ENCODE results near the gene TMEM150B. TPM values are rescaled to one million over a fixed set of nuclear protein-coding genes. Genes with fewer than 3 reads are reported as not detected.

Gene TMEM150B
- total and polyA plus RNA-seq, 9 of the 15 experiments (the other 6 are each of a cell fraction or from before 2014, with no cell fraction given) = 0.47 to 1.3 (median 0.74) TPM; not detected in 2

DNA sequence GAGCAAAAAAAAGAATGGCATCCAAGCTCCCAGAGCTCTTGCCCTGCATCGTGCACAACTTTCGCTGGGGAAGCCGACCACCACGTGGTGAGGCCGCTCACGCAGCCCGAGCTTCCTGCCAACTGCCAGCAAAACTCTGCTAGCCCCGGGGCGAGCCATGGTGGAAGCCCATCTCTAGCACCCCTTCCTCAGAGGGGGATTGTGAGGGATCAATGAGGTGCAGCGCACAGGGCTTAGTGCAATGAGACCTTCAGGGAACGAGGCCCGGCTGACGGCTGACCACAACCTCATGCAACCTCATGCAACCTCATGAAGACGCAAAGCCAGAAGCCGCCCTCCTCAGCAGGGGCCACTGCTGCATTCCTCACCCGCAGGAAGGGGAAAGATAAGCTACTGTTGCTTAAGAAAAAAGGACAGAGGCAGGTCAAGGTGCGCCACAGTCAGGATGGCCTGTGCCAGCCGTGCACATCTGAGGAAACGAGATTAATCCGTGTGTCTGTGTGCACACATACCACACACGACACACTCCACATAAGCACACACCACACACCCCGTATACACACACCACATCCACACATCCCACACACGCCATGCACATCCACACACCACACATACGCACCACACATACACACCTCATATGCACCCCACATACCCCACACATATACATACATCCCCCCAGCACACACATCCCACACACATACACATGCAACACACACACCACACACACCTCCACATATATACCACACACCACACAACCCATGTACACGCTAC lies 54.8 kb downstream of the TMEM150B start (continued):
- TF ChIP-seq, protein P1, sequence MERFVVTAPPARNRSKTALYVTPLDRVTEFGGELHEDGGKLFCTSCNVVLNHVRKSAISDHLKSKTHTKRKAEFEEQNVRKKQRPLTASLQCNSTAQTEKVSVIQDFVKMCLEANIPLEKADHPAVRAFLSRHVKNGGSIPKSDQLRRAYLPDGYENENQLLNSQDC (CRISPR knock-in tag; IDR thresholded peaks at IDR 0.05) = no peak
- TF ChIP-seq, protein P2, sequence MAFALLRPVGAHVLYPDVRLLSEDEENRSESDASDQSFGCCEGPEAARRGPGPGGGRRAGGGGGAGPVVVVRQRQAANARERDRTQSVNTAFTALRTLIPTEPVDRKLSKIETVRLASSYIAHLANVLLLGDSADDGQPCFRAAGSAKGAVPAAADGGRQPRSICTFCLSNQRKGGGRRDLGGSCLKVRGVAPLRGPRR (CRISPR knock-in tag; IDR thresholded peaks at IDR 0.05) = no peak
- TF ChIP-seq ZBTB1 (CRISPR knock-in tag; IDR thresholded peaks at IDR 0.05; ENCODE audit: borderline replicate concordance, low read depth) (no peak), IRF2 (CRISPR knock-in tag; IDR thresholded peaks at IDR 0.05) (no peak), RBM14 (IDR thresholded peaks at IDR 0.05; ENCODE audit: borderline replicate concordance, insufficient read depth, low read depth, low read length) (no peak), ZNF407 (IDR thresholded peaks at IDR 0.05; ENCODE audit: low read depth) (no peak), TEAD1 (CRISPR knock-in tag; IDR thresholded peaks at IDR 0.05) (peak; percentile 8 to 97; a peak in 2 of 4 replicates), NCOA2 (IDR thresholded peaks at IDR 0.05; ENCODE audit: partially characterized antibody in 2 of 2) (no peak), MAFK (IDR thresholded peaks at IDR 0.05; ENCODE audit: low read length) (no peak), SRSF3 (IDR thresholded peaks at IDR 0.05; ENCODE audit: insufficient read depth, low read length) (no peak), STAT5B (CRISPR knock-in tag; IDR thresholded peaks at IDR 0.05) (no peak), HDAC6 (IDR thresholded peaks at IDR 0.05; ENCODE audit: low read depth, low read length) (no peak), CREB1 (IDR thresholded peaks at IDR 0.05) (no peak; the same call in 1 of the 2 replicates), CREB1 (CRISPR knock-in tag; IDR thresholded peaks at IDR 0.05) (no peak), CTBP1 (IDR thresholded peaks at IDR 0.05; ENCODE audit: borderline replicate concordance) (peak; percentile 82)
- TF ChIP-seq, protein P3, sequence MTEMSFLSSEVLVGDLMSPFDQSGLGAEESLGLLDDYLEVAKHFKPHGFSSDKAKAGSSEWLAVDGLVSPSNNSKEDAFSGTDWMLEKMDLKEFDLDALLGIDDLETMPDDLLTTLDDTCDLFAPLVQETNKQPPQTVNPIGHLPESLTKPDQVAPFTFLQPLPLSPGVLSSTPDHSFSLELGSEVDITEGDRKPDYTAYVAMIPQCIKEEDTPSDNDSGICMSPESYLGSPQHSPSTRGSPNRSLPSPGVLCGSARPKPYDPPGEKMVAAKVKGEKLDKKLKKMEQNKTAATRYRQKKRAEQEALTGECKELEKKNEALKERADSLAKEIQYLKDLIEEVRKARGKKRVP (CRISPR knock-in tag; IDR thresholded peaks at IDR 0.05) = peak; percentile 95
- TF ChIP-seq, protein P4, sequence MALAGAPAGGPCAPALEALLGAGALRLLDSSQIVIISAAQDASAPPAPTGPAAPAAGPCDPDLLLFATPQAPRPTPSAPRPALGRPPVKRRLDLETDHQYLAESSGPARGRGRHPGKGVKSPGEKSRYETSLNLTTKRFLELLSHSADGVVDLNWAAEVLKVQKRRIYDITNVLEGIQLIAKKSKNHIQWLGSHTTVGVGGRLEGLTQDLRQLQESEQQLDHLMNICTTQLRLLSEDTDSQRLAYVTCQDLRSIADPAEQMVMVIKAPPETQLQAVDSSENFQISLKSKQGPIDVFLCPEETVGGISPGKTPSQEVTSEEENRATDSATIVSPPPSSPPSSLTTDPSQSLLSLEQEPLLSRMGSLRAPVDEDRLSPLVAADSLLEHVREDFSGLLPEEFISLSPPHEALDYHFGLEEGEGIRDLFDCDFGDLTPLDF (CRISPR knock-in tag; IDR thresholded peaks at IDR 0.05) = no peak

Data from K562 (cell line).